NCI-H524 treated with DMSO at 0.1 percent for 48 hours (cell line): Measurements from ENCODE around the gene EPHB6.

Experiments
- DNase-seq: peaks from one replicate; lab custom pipeline; 2025; lab: John Stamatoyannopoulos, UW

The EPHB6 gene

DNA sequence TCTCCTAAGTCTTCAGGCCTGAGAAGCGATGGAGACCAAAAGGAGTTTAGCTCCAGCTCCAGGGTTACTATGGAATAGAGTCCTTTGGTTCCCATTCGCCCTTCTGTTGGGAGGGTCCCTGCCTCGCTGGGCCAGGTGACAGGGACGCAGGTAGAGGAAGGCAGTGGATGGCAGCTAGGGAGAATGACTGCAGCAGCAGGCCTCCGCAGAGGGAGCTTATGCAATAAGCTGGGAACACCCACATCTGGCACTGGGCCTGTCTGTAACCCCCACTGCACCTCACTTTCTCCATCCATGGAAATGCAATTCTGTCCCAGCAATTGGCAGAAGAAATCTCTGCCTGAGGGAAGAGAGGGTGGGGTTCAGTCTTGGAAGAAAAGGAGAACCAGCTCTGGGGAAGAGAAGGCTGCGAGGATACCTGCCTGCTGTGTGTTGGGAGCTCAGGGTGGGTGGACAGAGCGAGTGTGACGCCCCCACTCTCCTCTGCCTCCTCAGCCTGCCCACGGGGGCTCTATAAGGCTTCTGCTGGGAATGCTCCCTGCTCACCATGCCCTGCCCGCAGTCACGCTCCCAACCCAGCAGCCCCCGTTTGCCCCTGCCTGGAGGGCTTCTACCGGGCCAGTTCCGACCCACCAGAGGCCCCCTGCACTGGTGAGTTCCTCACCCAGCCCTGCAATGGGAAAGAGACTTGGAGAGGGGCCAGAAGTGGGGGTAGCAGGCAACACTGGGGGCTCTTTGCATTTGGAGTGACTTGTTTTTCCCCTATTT lies 10.3 kb downstream of the EPHB6 start:
- DNase-seq: no peak

DNA sequence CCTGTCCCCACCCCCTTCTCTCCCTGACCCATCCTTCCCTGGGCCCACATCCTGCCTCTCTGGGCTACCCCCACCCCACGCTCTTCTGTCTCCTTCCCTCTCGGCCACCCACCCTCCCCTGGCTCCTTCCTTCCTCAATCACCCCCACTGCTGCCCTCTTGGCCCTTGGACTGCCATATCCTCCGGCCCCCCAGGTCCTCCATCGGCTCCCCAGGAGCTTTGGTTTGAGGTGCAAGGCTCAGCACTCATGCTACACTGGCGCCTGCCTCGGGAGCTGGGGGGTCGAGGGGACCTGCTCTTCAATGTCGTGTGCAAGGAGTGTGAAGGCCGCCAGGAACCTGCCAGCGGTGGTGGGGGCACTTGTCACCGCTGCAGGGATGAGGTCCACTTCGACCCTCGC lies 10.9 kb downstream of the EPHB6 start:
- no peak for DNase-seq

DNA sequence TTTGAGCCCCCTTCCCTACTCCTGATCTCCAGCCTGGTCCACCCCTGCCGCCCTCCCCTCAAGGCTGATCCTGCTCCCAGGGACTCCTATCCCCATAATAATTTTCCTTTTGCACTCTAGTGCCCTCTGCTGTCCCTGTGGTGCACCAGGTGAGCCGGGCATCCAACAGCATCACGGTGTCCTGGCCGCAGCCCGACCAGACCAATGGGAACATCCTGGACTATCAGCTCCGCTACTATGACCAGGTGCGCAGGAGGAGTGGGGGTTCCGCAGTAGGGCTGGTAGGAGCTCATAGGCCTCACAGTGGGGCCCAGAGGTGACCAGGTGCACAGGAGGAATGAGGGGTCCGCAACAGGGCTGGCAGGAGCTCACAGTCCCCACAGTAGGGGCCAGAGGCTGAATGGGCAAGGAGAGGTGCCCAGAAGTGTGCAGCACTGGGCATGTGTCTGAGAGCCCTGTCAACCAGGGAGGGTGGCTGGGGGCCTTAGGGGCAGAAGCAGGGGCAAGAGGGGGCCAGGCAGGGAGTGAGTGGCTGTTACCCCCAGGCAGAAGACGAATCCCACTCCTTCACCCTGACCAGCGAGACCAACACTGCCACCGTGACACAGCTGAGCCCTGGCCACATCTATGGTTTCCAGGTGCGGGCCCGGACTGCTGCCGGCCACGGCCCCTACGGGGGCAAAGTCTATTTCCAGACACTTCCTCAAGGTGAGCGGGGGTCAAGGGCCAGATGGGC lies 11.7 kb downstream of the EPHB6 start:
- no peak for DNase-seq

DNA sequence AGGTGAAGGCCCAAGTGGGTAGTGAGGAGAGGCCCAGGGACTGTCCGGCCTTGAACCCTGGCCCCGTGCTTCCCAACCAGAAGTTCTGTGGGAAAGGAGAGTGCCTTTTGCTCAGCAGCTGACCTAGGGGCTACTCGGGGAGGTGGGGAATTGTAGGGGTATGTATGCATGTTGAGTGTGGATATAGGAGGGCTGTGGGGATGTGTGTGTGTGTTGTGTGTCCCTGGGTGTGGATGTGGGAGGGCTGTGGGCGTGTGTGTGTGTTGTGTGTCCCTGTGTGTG lies 12.2 kb downstream of the EPHB6 start:
- DNase-seq: no peak

DNA sequence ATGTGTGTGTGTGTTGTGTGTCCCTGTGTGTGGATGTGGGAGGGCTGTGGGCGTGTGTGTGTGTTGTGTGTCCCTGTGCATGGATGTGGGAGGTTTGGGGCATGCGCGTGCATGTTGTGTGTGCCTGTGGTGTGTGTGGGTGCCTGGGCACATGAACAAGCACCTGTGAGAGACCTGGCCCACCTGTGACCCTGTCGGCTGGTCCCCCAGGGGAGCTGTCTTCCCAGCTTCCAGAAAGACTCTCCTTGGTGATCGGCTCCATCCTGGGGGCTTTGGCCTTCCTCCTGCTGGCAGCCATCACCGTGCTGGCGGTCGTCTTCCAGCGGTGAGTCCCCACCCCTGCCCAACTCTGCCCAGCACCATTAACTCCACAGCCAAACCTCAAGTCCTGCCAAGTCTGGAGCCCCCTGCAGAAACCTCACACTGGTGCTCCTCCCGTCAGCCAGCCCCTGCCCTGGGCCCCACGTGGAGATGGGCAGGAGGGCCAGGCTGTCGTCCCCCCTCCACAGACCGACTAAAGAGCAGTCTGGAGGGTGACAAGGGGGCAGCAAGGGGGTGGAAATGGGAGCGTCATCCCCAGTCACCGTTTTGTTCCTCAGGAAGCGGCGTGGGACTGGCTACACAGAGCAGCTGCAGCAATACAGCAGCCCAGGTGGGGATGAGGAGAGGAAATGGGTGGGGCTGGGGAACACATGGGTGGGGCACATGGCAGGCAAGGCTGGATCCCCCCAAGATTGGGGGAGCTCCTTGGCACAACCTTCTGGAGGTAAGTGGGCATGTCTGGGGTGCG lies 12.7 kb downstream of the EPHB6 start:
- no peak for DNase-seq

DNA sequence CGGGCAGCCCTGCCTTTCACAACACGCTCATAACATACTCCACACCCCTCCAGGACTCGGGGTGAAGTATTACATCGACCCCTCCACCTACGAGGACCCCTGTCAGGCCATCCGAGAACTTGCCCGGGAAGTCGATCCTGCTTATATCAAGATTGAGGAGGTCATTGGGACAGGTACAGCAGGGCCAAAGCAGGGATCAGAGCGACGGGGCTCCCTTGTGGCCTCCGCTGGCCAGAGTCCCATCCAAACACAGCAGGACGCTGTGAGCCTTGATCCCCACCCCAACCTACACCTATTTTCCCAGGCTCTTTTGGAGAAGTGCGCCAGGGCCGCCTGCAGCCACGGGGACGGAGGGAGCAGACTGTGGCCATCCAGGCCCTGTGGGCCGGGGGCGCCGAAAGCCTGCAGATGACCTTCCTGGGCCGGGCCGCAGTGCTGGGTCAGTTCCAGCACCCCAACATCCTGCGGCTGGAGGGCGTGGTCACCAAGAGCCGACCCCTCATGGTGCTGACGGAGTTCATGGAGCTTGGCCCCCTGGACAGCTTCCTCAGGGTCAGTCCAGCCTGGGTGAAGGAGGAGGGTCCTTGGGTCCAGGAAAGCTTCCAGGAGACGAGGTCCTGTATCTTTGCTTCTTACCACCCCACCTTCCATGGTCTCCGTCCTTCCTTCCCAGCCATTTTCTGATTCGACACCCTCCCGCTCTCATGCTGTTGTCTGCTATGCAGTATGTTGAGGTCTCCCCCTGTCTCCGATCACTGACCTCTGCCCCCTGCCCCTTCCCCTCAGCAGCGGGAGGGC lies 13.5 kb downstream of the EPHB6 start:
- no peak for DNase-seq

DNA sequence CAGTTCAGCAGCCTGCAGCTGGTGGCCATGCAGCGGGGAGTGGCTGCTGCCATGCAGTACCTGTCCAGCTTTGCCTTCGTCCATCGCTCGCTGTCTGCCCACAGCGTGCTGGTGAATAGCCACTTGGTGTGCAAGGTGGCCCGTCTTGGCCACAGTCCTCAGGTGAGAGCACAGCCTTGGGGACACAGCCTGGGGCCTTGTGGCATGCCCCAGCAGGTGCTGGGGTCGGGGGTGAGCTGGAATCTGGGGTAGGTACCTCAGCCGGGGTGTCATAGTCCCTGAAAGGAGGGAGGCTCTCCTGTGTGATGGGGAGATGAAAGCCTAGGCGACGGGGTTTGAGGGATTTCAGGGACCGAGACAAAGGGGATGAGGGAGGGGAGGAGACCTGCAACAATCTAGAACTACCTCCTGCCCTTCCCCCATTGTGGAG lies 14.1 kb downstream of the EPHB6 start:
- no peak for DNase-seq

DNA sequence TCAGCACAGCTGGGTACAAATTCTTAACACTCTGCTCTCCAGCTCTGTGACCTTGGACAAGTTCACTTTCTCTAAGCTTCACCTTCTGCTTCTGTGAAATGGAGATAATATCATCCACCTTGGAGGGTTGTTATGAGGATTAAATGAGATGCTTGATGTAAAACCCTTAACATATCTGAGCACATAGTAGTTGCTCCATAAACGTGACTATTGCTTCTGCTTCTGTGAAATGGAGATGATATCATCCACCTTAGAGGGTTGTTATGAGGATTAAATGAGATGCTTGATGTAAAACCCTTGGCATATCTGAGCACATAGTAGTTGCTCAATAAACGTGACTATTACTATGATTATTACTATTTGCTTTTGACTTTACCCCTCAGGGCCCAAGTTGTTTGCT lies 14.6 kb downstream of the EPHB6 start:
- DNase-seq: no peak

DNA sequence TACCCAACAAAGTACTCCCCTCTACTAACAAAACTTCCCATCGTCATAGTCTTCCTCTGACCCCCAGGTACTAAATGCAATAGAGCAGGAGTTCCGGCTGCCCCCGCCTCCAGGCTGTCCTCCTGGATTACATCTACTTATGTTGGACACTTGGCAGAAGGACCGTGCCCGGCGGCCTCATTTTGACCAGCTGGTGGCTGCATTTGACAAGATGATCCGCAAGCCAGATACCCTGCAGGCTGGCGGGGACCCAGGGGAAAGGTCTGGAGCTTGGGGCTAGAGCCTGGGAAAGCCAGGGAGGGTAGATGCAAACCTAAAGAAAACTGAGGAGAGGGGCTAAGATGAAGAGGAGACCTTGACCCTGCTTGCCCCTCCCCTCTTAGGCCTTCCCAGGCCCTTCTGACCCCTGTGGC lies 15.3 kb downstream of the EPHB6 start:
- no peak for DNase-seq

DNA sequence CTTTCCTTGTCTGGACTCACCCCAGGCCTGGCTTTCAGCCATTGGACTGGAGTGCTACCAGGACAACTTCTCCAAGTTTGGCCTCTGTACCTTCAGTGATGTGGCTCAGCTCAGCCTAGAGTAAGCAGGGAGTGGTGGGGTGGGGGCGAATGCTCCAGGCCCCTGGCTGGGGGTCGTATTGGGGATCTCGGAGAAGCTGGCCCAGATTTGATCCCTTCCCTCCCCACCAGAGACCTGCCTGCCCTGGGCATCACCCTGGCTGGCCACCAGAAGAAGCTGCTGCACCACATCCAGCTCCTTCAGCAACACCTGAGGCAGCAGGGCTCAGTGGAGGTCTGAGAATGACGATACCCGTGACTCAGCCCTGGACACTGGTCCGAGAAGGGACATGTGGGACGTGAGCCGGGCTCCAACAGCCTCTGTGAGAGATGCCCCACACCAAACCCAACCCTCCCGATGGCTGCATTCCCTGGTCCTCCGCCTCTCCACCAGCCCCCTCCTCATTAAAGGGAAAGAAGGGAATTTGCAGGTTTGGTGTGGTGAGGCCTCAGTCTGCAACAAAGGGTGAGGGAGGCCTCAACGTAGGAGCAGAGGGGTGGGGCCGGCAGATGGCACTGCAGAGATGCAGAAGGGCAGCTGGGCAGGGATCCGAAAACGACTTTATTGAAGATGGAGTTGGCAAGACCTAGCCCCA lies 15.8 kb downstream of the EPHB6 start:
- no peak for DNase-seq

DNA sequence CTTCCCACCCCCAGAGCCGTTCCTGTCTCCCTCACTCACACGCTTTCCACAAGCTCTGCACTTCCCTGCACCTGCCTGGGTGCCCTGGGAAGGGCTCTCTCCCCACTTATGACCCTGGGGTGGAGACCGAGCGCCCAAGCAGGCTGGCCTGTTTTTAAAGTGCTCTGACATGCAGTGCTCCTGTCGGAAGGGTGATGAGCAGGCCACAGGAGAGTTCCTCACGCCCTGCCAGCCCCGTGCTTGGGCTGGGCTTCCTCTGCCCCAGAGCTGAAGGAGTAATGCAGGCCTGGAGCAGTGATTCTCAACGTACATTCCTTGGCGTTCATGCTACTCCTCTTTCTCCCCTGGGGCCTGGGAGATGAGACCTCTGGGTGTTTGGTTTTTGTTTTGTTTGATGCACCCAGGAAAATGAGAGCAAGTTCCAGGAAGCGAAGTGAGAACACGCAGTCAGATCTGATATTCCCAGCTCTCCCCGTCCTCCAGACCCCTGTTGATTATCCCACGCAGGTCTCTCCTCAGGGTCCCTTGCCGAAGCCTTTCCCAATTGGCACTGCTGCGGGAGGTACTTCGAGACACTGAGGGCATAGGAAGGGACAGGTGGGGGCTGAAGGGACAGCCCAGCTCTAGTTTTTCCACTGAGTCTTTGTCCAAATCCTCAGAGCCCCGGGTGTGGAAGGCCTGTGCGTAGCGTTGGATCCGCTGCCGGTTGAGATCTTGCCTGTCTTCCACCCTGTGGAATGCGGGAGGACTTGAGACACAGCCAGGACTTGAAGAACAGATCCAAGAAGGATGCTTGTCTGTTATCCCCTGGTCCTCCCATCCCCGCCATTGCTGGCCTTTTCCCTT lies 16.6 kb downstream of the EPHB6 start:
- no peak for DNase-seq

DNA sequence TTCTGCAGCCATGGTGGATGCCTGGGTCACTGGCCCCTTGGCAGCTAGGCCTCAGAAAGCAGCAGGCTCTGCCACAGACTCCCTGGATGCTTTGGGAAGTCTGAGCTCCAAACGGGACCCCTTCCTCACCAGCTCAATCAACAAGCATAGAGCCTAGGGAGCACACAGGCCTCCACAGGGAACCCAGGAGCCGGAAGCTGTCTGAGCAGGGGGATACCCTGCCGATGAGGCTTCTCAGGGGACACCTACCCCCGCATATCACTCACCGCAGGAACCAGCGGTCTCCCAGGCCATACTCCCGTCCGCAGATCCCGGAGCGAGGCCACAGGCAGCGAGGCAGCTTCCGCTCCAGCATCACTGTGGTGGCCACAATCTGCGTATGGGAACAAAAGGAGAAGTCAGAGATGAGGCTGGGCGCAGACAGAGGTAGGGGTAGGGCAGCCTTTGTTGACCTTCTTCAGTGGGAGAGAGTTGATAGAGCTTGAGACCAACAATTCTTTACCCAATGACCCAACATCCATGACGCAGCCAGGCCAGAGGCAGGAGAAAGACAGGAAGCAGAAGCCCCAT lies 17.3 kb downstream of the EPHB6 start:
- DNase-seq: no peak

DNA sequence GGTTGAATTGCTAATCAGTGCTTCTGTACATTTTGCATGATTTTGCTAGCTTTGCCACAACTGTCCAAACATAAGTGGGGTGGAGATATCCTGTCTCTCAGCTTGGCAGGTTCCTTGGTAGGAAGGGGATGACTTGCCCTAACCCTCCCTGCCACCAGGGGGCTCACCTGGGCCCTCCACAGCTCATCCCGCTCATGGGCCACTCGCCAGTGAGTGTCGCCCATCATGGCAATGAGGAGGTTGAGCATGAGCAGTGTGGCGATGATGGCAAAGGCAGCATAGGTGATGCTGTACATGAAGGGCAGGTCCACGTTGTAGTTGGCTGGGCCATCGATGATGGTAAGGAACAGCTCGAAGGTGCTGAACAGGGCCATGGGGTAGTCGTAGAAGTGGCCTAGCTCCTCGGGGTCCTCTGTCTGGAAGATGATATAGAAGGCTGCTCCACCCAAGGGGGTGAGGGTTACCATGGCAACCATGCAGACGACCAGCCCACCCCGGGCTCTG lies 18.5 kb downstream of the EPHB6 start:
- no peak for DNase-seq

DNA sequence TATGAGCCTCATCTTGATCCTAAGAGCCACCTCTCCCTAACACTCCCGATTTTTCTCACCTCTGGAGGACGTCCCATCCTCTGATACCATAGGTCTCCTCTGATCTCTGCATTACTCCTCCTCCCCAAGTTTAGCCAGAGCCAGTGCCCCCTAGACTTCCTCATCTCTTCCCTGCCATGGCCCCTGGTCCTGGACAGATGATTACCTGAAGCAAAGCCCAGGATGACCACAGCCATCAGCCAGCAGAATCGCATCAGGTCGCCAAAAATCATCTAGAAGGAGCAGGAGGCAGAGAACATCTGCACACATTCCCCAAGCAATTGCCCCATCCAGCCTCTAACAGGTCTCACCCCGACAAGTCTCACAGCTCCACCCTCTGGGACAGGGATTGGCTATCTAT lies 19.0 kb downstream of the EPHB6 start:
- no peak for DNase-seq

DNA sequence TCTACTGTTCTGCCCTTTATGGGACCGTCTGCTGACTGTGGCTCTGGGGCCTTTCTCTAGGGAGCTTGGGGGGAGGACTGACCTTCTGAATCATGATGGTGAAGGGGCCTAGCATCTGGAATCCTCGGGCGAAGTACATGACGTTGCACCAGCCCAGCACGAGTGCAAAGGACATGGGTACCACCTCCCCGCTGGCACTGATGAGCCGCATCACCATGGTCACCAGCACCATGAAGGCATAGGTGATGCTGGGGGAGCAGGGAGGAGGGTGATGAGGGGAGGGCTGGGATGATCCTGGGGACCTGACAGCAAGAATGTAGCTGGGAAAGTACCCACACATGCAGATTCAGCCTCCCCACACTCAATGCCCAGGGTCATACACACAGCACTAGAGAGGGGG lies 19.5 kb downstream of the EPHB6 start:
- DNase-seq: no peak

DNA sequence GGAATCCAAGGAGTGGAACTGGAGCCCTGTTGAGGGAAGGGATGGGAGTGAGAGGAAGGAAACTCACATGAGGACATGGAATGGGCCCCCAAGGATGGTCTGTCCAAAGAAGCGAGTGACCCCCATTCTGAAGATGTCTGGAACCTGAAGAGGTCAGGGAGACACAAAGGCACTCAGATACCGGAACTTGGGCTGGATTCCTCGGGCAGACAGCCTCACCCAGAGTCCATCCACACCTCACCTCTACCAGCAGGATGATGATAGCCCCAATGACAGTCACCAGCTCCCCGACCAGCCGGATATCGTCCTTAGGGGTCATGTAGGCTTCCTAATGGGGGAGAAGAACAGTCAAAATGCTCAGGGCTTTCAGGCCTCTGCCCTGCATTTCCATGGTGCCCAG lies 20.0 kb downstream of the EPHB6 start:
- DNase-seq: no peak

DNA sequence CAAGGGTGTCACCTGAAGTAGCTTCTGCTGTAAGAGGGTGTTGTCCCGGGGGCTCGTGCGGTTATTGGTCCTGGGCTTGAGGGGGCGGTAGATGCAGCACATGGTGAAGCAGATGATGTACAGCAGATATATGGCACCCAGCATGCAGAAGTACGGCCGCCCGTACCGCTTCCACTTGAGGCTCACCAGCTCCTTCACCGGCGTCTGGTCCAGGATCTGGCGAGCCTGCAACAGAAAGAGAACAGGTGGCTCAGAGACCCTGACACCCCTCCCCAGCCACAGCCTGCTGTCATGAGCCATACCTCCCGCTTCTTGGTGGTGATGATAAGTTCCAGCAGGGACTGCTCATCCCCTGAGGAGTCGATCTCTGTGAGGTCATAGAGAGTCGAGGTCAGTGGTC lies 20.6 kb downstream of the EPHB6 start:
- DNase-seq: no peak

DNA sequence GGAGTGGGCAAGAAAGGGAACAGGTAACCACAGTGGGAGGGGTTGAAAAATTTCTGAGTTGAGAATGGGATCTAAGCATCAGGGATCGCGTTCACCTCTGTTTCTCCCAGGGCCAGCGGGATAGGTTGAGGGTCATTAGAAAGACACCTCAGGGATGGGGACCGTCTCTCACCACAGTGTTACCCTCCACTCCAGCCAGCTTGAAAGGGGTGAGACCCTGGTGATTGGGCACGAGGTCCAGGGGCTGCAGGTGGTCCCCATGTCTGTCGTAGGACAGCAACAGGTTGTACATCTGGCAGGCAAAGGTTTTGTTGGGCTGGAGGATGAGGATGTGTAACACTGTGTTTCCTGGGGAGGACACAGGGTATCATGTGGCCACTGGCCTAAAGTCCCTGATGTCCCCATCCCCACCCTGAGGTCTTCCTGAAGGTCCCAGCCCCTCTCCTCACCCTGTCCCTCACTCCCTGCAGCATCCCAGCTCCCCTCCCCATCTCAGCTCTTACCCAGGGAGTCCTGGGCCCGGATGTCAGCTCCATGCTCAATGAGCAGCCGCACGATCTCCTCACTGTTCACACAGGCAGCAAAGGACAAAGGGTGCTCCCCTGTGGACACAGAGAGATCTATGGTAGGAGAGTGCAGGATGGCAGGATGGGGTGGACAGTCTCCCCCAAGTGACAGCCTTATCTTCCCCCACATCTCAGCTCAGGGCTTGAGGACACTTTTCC lies 21.5 kb downstream of the EPHB6 start:
- DNase-seq: no peak
